ENCODE results near the gene ELOVL2.

Gene ELOVL2

GRCh38 chr6:11056871-11057270 is 12.8 kb upstream of the ELOVL2 start:
- DNase-seq (ENCODE audit: low read depth in 2 of 2) = no peak

GRCh38 chr6:11055127-11055627 is 11.1 kb upstream of the ELOVL2 start:
- no peak for DNase-seq (ENCODE audit: low read depth in 2 of 2)

GRCh38 chr6:11054722-11055121 is 10.6 kb upstream of the ELOVL2 start:
- no peak for DNase-seq (ENCODE audit: low read depth in 2 of 2)

GRCh38 chr6:11053307-11053706 is 9.2 kb upstream of the ELOVL2 start:
- DNase-seq (ENCODE audit: low read depth in 2 of 2) = no peak

- no peak for DNase-seq (ENCODE audit: low read depth in 2 of 2)
Measured at GRCh38 chr6:11050731-11051130, 6.6 kb upstream of the ELOVL2 start.

- DNase-seq (ENCODE audit: low read depth in 2 of 2) = no peak
Measured at GRCh38 chr6:11044712-11045167, 635 bp upstream of the ELOVL2 start.

- DNase-seq (ENCODE audit: low read depth in 2 of 2) = no peak
Measured at GRCh38 chr6:11043378-11043960, 636 bp downstream of the ELOVL2 start.

GRCh38 chr6:11042750-11043377 is 1.2 kb downstream of the ELOVL2 start:
- DNase-seq (ENCODE audit: low read depth in 2 of 2) = no peak

- DNase-seq (ENCODE audit: low read depth in 2 of 2) = no peak
Measured at GRCh38 chr6:11042025-11042749, 1.9 kb downstream of the ELOVL2 start.

GRCh38 chr6:11040134-11040533 is 4.0 kb downstream of the ELOVL2 start:
- no peak for DNase-seq (ENCODE audit: low read depth in 2 of 2)

GRCh38 chr6:11039040-11039439 is 5.1 kb downstream of the ELOVL2 start:
- no peak for DNase-seq (ENCODE audit: low read depth in 2 of 2)

GRCh38 chr6:11036977-11037430 is 7.1 kb downstream of the ELOVL2 start:
- no peak for DNase-seq (ENCODE audit: low read depth in 2 of 2)

GRCh38 chr6:11036351-11036740 is 7.8 kb downstream of the ELOVL2 start:
- no peak for DNase-seq (ENCODE audit: low read depth in 2 of 2)

- no peak for DNase-seq (ENCODE audit: low read depth in 2 of 2)
Measured at GRCh38 chr6:11035616-11036350, 8.3 kb downstream of the ELOVL2 start.

GRCh38 chr6:11033825-11034224 is 10.3 kb downstream of the ELOVL2 start:
- DNase-seq (ENCODE audit: low read depth in 2 of 2) = no peak

GRCh38 chr6:11030904-11031303 is 13.2 kb downstream of the ELOVL2 start:
- DNase-seq (ENCODE audit: low read depth in 2 of 2) = no peak

GRCh38 chr6:11028959-11029358 is 15.1 kb downstream of the ELOVL2 start:
- no peak for DNase-seq (ENCODE audit: low read depth in 2 of 2)

- no peak for DNase-seq (ENCODE audit: low read depth in 2 of 2)
Measured at GRCh38 chr6:11027565-11028110, 16.5 kb downstream of the ELOVL2 start.

- DNase-seq (ENCODE audit: low read depth in 2 of 2) = no peak
Measured at GRCh38 chr6:11025921-11026635, 18.0 kb downstream of the ELOVL2 start.

- no peak for DNase-seq (ENCODE audit: low read depth in 2 of 2)
Measured at GRCh38 chr6:11025130-11025529, 19.0 kb downstream of the ELOVL2 start.

- no peak for DNase-seq (ENCODE audit: low read depth in 2 of 2)
Measured at GRCh38 chr6:11023032-11023431, 21.1 kb downstream of the ELOVL2 start.

All from stimulated activated CD8-positive, alpha-beta memory T cell treated with anti-CD3 and anti-CD28 coated beads, Interleukin-15, amount 100 ng/mL, for 4 hours (primary cell).